Ovary (tissue), 9 donors: ENCODE measurements around the gene SMC1A. TPM values are rescaled to one million over a fixed set of nuclear protein-coding genes. Genes with fewer than 3 reads are reported as not detected.

Experiments
- DNase-seq, 5 donors: peaks; one replicate each; pipeline ENCODE4 v3.0.0-alpha.2; 2019 to 2020
- H3K27ac ChIP-seq, 2 donors: fragments of 200-600 bp; one replicate each; pipeline versions ENCODE4 v1.5.1 to v1.8.0; 2019 to 2022
- H3K27me3 ChIP-seq: fragments of 200-600 bp; one replicate; pipeline ENCODE4 v1.8.0; 2022
- H3K36me3 ChIP-seq: fragments of 200-600 bp; sonication (generic); one replicate; pipeline ENCODE4 v1.5.1; 2019
- H3K4me1 ChIP-seq: one replicate; pipeline ENCODE4 v1.8.1; 2013; ENCODE audit warnings: mild to moderate bottlenecking, moderate library complexity; ENCODE audit not compliant: insufficient read depth
- H3K4me3 ChIP-seq: fragments of 200-600 bp; sonication (generic); one replicate; pipeline ENCODE4 v1.5.1; 2017
- H3K9me3 ChIP-seq, 2 donors: fragments of 200-600 bp in 1 of 2; sonication (generic) in 1 of 2; one replicate each; pipeline versions ENCODE4 v1.5.1 to v1.8.1; 2013 to 2019; ENCODE audit warnings: mild to moderate bottlenecking in 1 of 2, moderate library complexity in 1 of 2
- CTCF ChIP-seq, 3 donors: fragments of 450-650 bp in 2 of 3; fragments of 200-600 bp in 1 of 3; IDR thresholded peaks; one replicate each; pipeline versions ENCODE4 v1.5.1 to v1.8.0; 2016 to 2022; ENCODE audit warnings: antibody characterized with exemption in 3 of 3, mild to moderate bottlenecking in 1 of 3
- EP300 ChIP-seq: sonication (generic); formaldehyde crosslinking; IDR thresholded peaks from one replicate; pipeline ENCODE4 v1.6.1; 2017; ENCODE audit warnings: antibody characterized with exemption
- POLR2A ChIP-seq: fragments of 450-650 bp; IDR thresholded peaks from one replicate; pipeline ENCODE4 v1.6.1; 2017; ENCODE audit warnings: antibody characterized with exemption, mild to moderate bottlenecking, moderate library complexity
- WGBS, 3 donors: extraction: QIAGEN DNeasy Blood & Tissue Kit in 1 of 3; methylation state at CpG; one replicate each; pipeline versions ENCODE4 v1.1.5 to v1.1.7; 2013 to 2017; 5-methylcytosine and 5-hydroxymethylcytosine counted together
- intact Hi-C, 4 donors: fragments of 100-400 bp; cut with DNase I; formaldehyde crosslinking; loops; one replicate each; pipeline versions ENCODE4 v1.11.0 to v1.15.1; 2022 to 2023
- polyA plus RNA-seq, 2 donors: library from polyadenylated mRNA; stranded (reverse); fragments of 200-250 nt in 1 of 2; fragments of 350-450 nt in 1 of 2; fragmentation: Illumina TruSeq in 1 of 2; extraction: RNeasy Lipid Tissue Mini Kit (QIAGEN cat#74804) in 1 of 2; gene quantifications; one replicate each; pipeline ENCODE4 v1.2.3, GENCODE V29; 2013 to 2014
- total RNA-seq, 7 donors: library from RNA; depleted of rRNA in 2 of 7; stranded (reverse); fragments of >200 nt in 2 of 7; fragmentation: NEBNext Ultra II Directional in 3 of 7; extraction: Animal tissue kit (Norgen Biotek cat#: 25700) in 3 of 7; gene quantifications; one replicate each; pipeline versions ENCODE4 v1.1.0 to v1.2.4, GENCODE V29; 2016 to 2023
- donor health status: DM: no; HTN: no; CAD: no; lungs with moderate emphysema.
- donor health status: DM: no; HTN: no; CAD: no.
- donor health status: Bipolar disorder and iron deficiency.
- donor health status: DM: yes; HTN: yes; CAD: no.
- donor health status: DM: no; HTN: no; CAD: no.
- donor health status: DM: yes; HTN: yes; CAD: no.

SMC1A gene
- total and polyA plus RNA-seq, 9 donors: 12.7 to 72.4 (median 57.0) TPM

GRCh38 chrX:53438832-53439230 lies 16.4 kb upstream of the SMC1A start:
- H3K4me3 ChIP-seq: no peak overlapping the region
- no peak overlapping the region for H3K27ac ChIP-seq
- H3K4me1 ChIP-seq: peaks cover 2% of the 10 kb centered on the region
- H3K36me3 ChIP-seq: no peaks in the 10 kb centered on the region
- WGBS, 3 donors: 40 to 64% (median 52%) methylated on average over 1 of the region's 1 CpG
- no peaks in the 10 kb centered on the region for H3K9me3 ChIP-seq
- intact Hi-C loops: loop anchor here in 3 of 4 donors (5.0 to 10.0 kb wide), 2 partner anchors 122 to 124 kb away; no protein-coding TSS in a partner anchor
- TF ChIP-seq CTCF (IDR thresholded peaks at IDR 0.05): no peak
- no peak for TF ChIP-seq POLR2A
- no peak for TF ChIP-seq EP300
- H3K27me3 ChIP-seq: no peaks in the 10 kb centered on the region
- no peak for DNase-seq

GRCh38 chrX:53438174-53438831 lies 15.8 kb upstream of the SMC1A start:
- intact Hi-C loops: loop anchor here in 3 of 4 donors (5.0 to 10.0 kb wide), 2 partner anchors 121 to 124 kb away; no protein-coding TSS in a partner anchor
- 49 to 57% (median 56%) methylated on average over 5 of the region's 5 CpGs for WGBS, 3 donors

DNA sequence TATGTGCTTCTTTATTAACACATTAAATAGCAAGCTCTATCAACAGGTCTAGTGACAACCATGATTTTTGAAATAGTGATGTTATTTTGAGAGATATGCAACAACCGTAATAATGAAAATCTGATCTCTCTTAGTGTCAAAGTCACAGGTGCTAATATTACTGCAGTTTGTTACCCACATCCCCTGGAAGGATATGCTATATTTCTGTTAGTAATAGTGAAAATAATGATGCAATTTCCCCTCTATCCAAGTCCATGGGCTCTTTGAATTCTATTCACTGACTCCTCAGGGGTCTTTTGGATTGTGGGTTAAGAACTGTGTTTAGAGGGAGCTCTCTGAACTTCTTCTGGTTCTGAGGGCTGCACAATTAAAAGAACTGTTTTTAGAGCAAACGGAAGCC lies 14.8 kb upstream of the SMC1A start:
- intact Hi-C loops: loop anchor here in 3 of 4 donors (5.0 to 10.0 kb wide), 2 partner anchors 120 to 122 kb away; no protein-coding TSS in a partner anchor
- no peak overlapping the region for H3K27ac ChIP-seq
- no peaks in the 10 kb centered on the region for H3K9me3 ChIP-seq
- TF ChIP-seq CTCF (IDR thresholded peaks at IDR 0.05) (no peak), POLR2A (no peak), EP300 (no peak)
- H3K27me3 ChIP-seq: no peaks in the 10 kb centered on the region
- WGBS, 3 donors: 71 to 85% (median 82%) methylated on average over 2 of the region's 2 CpGs
- H3K36me3 ChIP-seq: no peaks in the 10 kb centered on the region
- DNase-seq: no peak
- peaks cover 2% of the 10 kb centered on the region for H3K4me1 ChIP-seq
- no peak overlapping the region for H3K4me3 ChIP-seq

More at GRCh38 chrX:53438174-53438831, 15.8 kb upstream of the SMC1A start:
- H3K4me3 ChIP-seq: no peak overlapping the region
- H3K9me3 ChIP-seq: no peaks in the 10 kb centered on the region
- H3K27ac ChIP-seq: no peak overlapping the region
- no peak for DNase-seq
- no peak for TF ChIP-seq POLR2A
- no peak for TF ChIP-seq EP300
- no peak for TF ChIP-seq CTCF (IDR thresholded peaks at IDR 0.05)
- peaks cover 2% of the 10 kb centered on the region for H3K4me1 ChIP-seq
- no peaks in the 10 kb centered on the region for H3K36me3 ChIP-seq
- no peaks in the 10 kb centered on the region for H3K27me3 ChIP-seq

DNA sequence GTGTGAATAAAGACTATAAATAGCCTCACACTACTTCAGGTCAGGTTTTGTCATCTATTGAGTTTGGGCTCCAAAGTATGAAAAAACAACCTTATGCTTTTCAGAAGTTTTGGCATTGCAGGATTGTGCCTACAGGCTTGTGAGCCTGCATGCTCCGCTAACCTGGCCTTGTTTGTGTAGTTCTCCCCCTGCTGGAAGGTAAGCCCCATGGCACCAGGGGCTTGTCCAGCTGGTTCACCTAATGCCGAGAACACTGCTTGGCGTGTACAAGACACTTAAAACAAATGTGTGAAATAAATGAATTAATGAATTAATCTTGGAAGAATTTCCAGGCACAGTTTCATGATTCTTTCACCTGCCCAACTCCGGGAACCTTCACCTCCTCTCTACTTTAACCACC lies 13.5 kb upstream of the SMC1A start:
- no peaks in the 10 kb centered on the region for H3K27me3 ChIP-seq
- H3K9me3 ChIP-seq: no peaks in the 10 kb centered on the region
- no peak overlapping the region for H3K4me3 ChIP-seq
- no peaks in the 10 kb centered on the region for H3K4me1 ChIP-seq
- TF ChIP-seq CTCF (IDR thresholded peaks at IDR 0.05): peak; percentile 59 to 67 (median 65)
- no peak for TF ChIP-seq EP300
- WGBS, 3 donors: 2 to 6% (median 4%) methylated on average over 4 of the region's 4 CpGs
- no peak overlapping the region for H3K27ac ChIP-seq
- no peaks in the 10 kb centered on the region for H3K36me3 ChIP-seq
- peak; percentile 51 to 72 (median 64) for DNase-seq
- intact Hi-C loops: loop anchor here in 3 of 4 donors (5.0 to 10.0 kb wide), 2 partner anchors 119 to 121 kb away; no protein-coding TSS in a partner anchor
